Activated CD8-positive, alpha-beta T cell treated with anti-CD3 and anti-CD28 coated beads, Interleukin-2, amount 10 ng/mL, durations not matched to agents 7 days and 5 days (primary cell): Measurements from ENCODE around the gene TNFAIP3. TPM values are rescaled to one million over a fixed set of nuclear protein-coding genes. Genes with fewer than 3 reads are reported as not detected.

Source experiments
- ATAC-seq: fragments of 150-1000 bp; cut with Tn5 transposase; one replicate; pipeline ENCODE4 v1.10.0; 2021; ENCODE audit warnings: moderate library complexity
- CTCF ChIA-PET: fragments of 350-600 bp; sonication (Branson Sonifier 250); formaldehyde crosslinking; loops from one replicate; lab custom pipeline; 2021; ENCODE audit warnings: antibody characterized with exemption; lab: Charles Lee
- POLR2A ChIA-PET: fragments of 350-600 bp; sonication (Branson Sonifier 250); formaldehyde crosslinking; loops from one replicate; lab custom pipeline; 2021; ENCODE audit warnings: antibody characterized with exemption; lab: Charles Lee
- DNase-seq: peaks from one replicate; pipeline ENCODE4 v3.0.0-alpha.2; 2020
- H3K27ac Mint-ChIP-seq: one replicate; pipeline ENCODE4 v1.8.0; 2021; ENCODE audit warnings: mild to moderate bottlenecking, mixed read lengths
- H3K27me3 Mint-ChIP-seq: one replicate; pipeline ENCODE4 v1.8.0; 2021; ENCODE audit warnings: low read depth, mixed read lengths
- H3K36me3 Mint-ChIP-seq: one replicate; pipeline ENCODE4 v1.8.0; 2021; ENCODE audit warnings: low read depth, mixed read lengths
- H3K4me1 Mint-ChIP-seq: one replicate; pipeline ENCODE4 v1.8.0; 2021; ENCODE audit warnings: low read depth, mixed read lengths
- H3K4me3 Mint-ChIP-seq: one replicate; pipeline ENCODE4 v1.8.0; 2021; ENCODE audit warnings: mild to moderate bottlenecking, mixed read lengths
- H3K9me3 Mint-ChIP-seq: one replicate; pipeline ENCODE4 v1.8.0; 2022; ENCODE audit warnings: mixed read lengths; ENCODE audit not compliant: insufficient read depth
- total RNA-seq, 2 experiments: library from RNA; stranded (reverse); gene quantifications; one replicate each; pipeline ENCODE4 v1.2.3, GENCODE V29; 2021

TNFAIP3 gene
- total RNA-seq, result 10 to 100 TPM; 29.6 to 34.5 TPM

- peaks cover 32% of the 10 kb centered on the region for H3K36me3 Mint-ChIP-seq
- H3K27me3 Mint-ChIP-seq, result no peaks in the 10 kb centered on the region
- POLR2A ChIA-PET, result interaction anchor here (0.6 to 5.5 kb wide), 39 partner anchors 8 to 209 kb away, joined by 3 to 69 read pairs (median 4); no protein-coding TSS in a partner anchor
- H3K4me3 Mint-ChIP-seq, result peak within 1 kb of the TSS; percentile 94
- H3K4me1 Mint-ChIP-seq, result peaks cover 59% of the 10 kb centered on the region
- H3K27ac Mint-ChIP-seq, result peak within 1 kb of the TSS; percentile 92
- CTCF ChIA-PET, result interaction anchor here (0.6 to 18.3 kb wide), 40 partner anchors 9 to 208 kb away, joined by 3 to 555 read pairs (median 6); no protein-coding TSS in a partner anchor
- ATAC-seq (peak; percentile 82), DNase-seq (peak; percentile 94)
- H3K9me3 Mint-ChIP-seq, result no peaks in the 10 kb centered on the region
Measured at GRCh38 chr6:137866914-137867684, at the start of gene TNFAIP3. Gene TNFAIP3 (plus strand): TSS chr6:137867259. CDS start chr6:137871228, 3,969 bp downstream.

- ChIA-PET POLR2A (interaction anchor here (0.8 to 3.2 kb wide), 4 partner anchors 10 to 111 kb away, joined by 3 to 15 read pairs (median 6); partner anchors contain the start of gene TNFAIP3), CTCF (interaction anchor here (0.9 to 2.0 kb wide), 4 partner anchors 10 to 110 kb away, joined by 3 to 7 read pairs (median 4); no protein-coding TSS in a partner anchor)
- no peak overlapping the region for H3K4me3 Mint-ChIP-seq
- H3K4me1 Mint-ChIP-seq, result peaks cover 64% of the 10 kb centered on the region
- no peaks in the 10 kb centered on the region for H3K9me3 Mint-ChIP-seq
- no peak overlapping the region for H3K27ac Mint-ChIP-seq
- H3K27me3 Mint-ChIP-seq, result no peaks in the 10 kb centered on the region
- H3K36me3 Mint-ChIP-seq, result no peaks in the 10 kb centered on the region
- DNase-seq (no peak), ATAC-seq (no peak)
Measured at GRCh38 chr6:137818440-137818839, 48.6 kb upstream of the TNFAIP3 start.

GRCh38 chr6:137819740-137820139 is 47.3 kb upstream of the TNFAIP3 start:
- ATAC-seq (peak; percentile 52), DNase-seq (peak; percentile 53)
- H3K4me3 Mint-ChIP-seq, result peak overlapping the region; percentile 6
- peak overlapping the region; percentile 85 for H3K27ac Mint-ChIP-seq
- H3K4me1 Mint-ChIP-seq, result peaks cover 77% of the 10 kb centered on the region
- H3K36me3 Mint-ChIP-seq, result no peaks in the 10 kb centered on the region
- no peaks in the 10 kb centered on the region for H3K27me3 Mint-ChIP-seq
- POLR2A ChIA-PET, result interaction anchor here (0.9 to 3.2 kb wide), 4 partner anchors 8 to 111 kb away, joined by 3 to 15 read pairs (median 6); partner anchors contain the start of gene TNFAIP3
- CTCF ChIA-PET, result interaction anchor here (0.7 to 2.0 kb wide), 9 partner anchors 16 to 121 kb away, joined by 3 to 10 read pairs (median 4); partner anchors contain the start of gene TNFAIP3
- H3K9me3 Mint-ChIP-seq, result no peaks in the 10 kb centered on the region

- Mint-ChIP-seq H3K27me3 (no peaks in the 10 kb centered on the region), H3K4me3 (no peak overlapping the region), H3K4me1 (peaks cover 82% of the 10 kb centered on the region), H3K36me3 (no peaks in the 10 kb centered on the region), H3K27ac (peak overlapping the region; percentile 85), H3K9me3 (no peaks in the 10 kb centered on the region)
- POLR2A ChIA-PET, result interaction anchor here (0.6 to 3.2 kb wide), 5 partner anchors 8 to 151 kb away, joined by 3 to 15 read pairs (median 3); partner anchors contain the start of gene TNFAIP3
- ATAC-seq, result no peak
- DNase-seq, result no peak
- CTCF ChIA-PET, result interaction anchor here (0.9 to 2.0 kb wide), 9 partner anchors 16 to 121 kb away, joined by 3 to 10 read pairs (median 4); partner anchors contain the start of gene TNFAIP3
Measured at GRCh38 chr6:137820425-137820824, 46.6 kb upstream of the TNFAIP3 start.

- POLR2A ChIA-PET, result interaction anchor here (0.6 to 3.2 kb wide), 2 partner anchors 46 to 151 kb away, joined by 3 to 15 read pairs; partner anchors contain the start of gene TNFAIP3
- Mint-ChIP-seq H3K4me1 (peaks cover 84% of the 10 kb centered on the region), H3K36me3 (no peaks in the 10 kb centered on the region)
Measured at GRCh38 chr6:137820952-137821351, 46.1 kb upstream of the TNFAIP3 start.

GRCh38 chr6:137821491-137821890 is 45.6 kb upstream of the TNFAIP3 start:
- ChIA-PET CTCF (interaction anchor here (1.1 to 2.0 kb wide), 2 partner anchors 28 to 46 kb away, joined by 3 to 9 read pairs; partner anchors contain the start of gene TNFAIP3), POLR2A (no interaction called here)
- H3K4me3 Mint-ChIP-seq, result no peak overlapping the region
- H3K4me1 Mint-ChIP-seq, result peaks cover 79% of the 10 kb centered on the region
- no peaks in the 10 kb centered on the region for H3K27me3 Mint-ChIP-seq
- no peaks in the 10 kb centered on the region for H3K36me3 Mint-ChIP-seq
- DNase-seq (no peak), ATAC-seq (no peak)
- no peaks in the 10 kb centered on the region for H3K9me3 Mint-ChIP-seq
- no peak overlapping the region for H3K27ac Mint-ChIP-seq

More at GRCh38 chr6:137820952-137821351, 46.1 kb upstream of the TNFAIP3 start:
- ATAC-seq (no peak), DNase-seq (no peak)
- H3K9me3 Mint-ChIP-seq, result no peaks in the 10 kb centered on the region
- CTCF ChIA-PET, result interaction anchor here (1.1 to 2.0 kb wide), 6 partner anchors 17 to 122 kb away, joined by 3 to 10 read pairs (median 4); partner anchors contain the start of gene TNFAIP3
- no peaks in the 10 kb centered on the region for H3K27me3 Mint-ChIP-seq
- no peak overlapping the region for H3K4me3 Mint-ChIP-seq
- H3K27ac Mint-ChIP-seq, result no peak overlapping the region

- peak; percentile 74 for ATAC-seq
- no peaks in the 10 kb centered on the region for H3K36me3 Mint-ChIP-seq
- H3K9me3 Mint-ChIP-seq, result no peaks in the 10 kb centered on the region
- POLR2A ChIA-PET, result interaction anchor here (0.6 to 4.0 kb wide), 10 partner anchors 8 to 119 kb away, joined by 3 to 36 read pairs (median 3); partner anchors contain the start of gene TNFAIP3
- peak overlapping the region; percentile 70 for H3K4me3 Mint-ChIP-seq
- H3K27me3 Mint-ChIP-seq, result no peaks in the 10 kb centered on the region
- DNase-seq, result peak; percentile 75
- peak overlapping the region; percentile 97 for H3K27ac Mint-ChIP-seq
- CTCF ChIA-PET, result interaction anchor here (0.7 to 4.6 kb wide), 9 partner anchors 12 to 120 kb away, joined by 3 to 38 read pairs (median 5); partner anchors contain the start of gene TNFAIP3
- H3K4me1 Mint-ChIP-seq, result peaks cover 82% of the 10 kb centered on the region
Measured at GRCh38 chr6:137823826-137824555, 43.1 kb upstream of the TNFAIP3 start.

GRCh38 chr6:137824556-137824879 is 42.5 kb upstream of the TNFAIP3 start:
- no peaks in the 10 kb centered on the region for H3K27me3 Mint-ChIP-seq
- no peak for DNase-seq
- H3K9me3 Mint-ChIP-seq, result no peaks in the 10 kb centered on the region
- ChIA-PET CTCF (interaction anchor here (1.0 to 4.6 kb wide), 10 partner anchors 8 to 151 kb away, joined by 3 to 38 read pairs (median 5); partner anchors contain the start of gene TNFAIP3), POLR2A (interaction anchor here (0.6 to 4.0 kb wide), 8 partner anchors 8 to 116 kb away, joined by 3 to 36 read pairs (median 7); partner anchors contain the start of gene TNFAIP3)
- peak overlapping the region; percentile 70 for H3K4me3 Mint-ChIP-seq
- H3K4me1 Mint-ChIP-seq, result peaks cover 85% of the 10 kb centered on the region
- no peaks in the 10 kb centered on the region for H3K36me3 Mint-ChIP-seq
- no peak for ATAC-seq
- H3K27ac Mint-ChIP-seq, result peak overlapping the region; percentile 97

- no peaks in the 10 kb centered on the region for H3K9me3 Mint-ChIP-seq
- ChIA-PET POLR2A (interaction anchor here (0.9 to 4.0 kb wide), 6 partner anchors 15 to 109 kb away, joined by 3 to 36 read pairs (median 12); partner anchors contain the start of gene TNFAIP3), CTCF (interaction anchor here (0.6 to 4.6 kb wide), 11 partner anchors 8 to 150 kb away, joined by 3 to 38 read pairs (median 5); partner anchors contain the start of gene TNFAIP3)
- no peak for DNase-seq
- ATAC-seq, result no peak
- H3K4me1 Mint-ChIP-seq, result peaks cover 85% of the 10 kb centered on the region
- no peaks in the 10 kb centered on the region for H3K27me3 Mint-ChIP-seq
- H3K36me3 Mint-ChIP-seq, result no peaks in the 10 kb centered on the region
- peak overlapping the region; percentile 68 for H3K27ac Mint-ChIP-seq
- H3K4me3 Mint-ChIP-seq, result peak overlapping the region; percentile 70
Measured at GRCh38 chr6:137824896-137825295, 42.2 kb upstream of the TNFAIP3 start.

- H3K36me3 Mint-ChIP-seq, result peaks cover 2% of the 10 kb centered on the region
- H3K4me1 Mint-ChIP-seq, result peaks cover 75% of the 10 kb centered on the region
- ATAC-seq (no peak), DNase-seq (peak; percentile 18)
- no peaks in the 10 kb centered on the region for H3K27me3 Mint-ChIP-seq
- H3K27ac Mint-ChIP-seq, result peak overlapping the region; percentile 82
- no peaks in the 10 kb centered on the region for H3K9me3 Mint-ChIP-seq
- POLR2A ChIA-PET, result interaction anchor here (0.8 to 3.1 kb wide), 7 partner anchors 7 to 40 kb away, joined by 3 to 18 read pairs (median 6); partner anchors contain the start of gene TNFAIP3
- H3K4me3 Mint-ChIP-seq, result no peak overlapping the region
- CTCF ChIA-PET, result interaction anchor here (0.8 to 5.9 kb wide), 9 partner anchors 10 to 125 kb away, joined by 3 to 57 read pairs (median 7); partner anchors contain the start of gene TNFAIP3
Measured at GRCh38 chr6:137827411-137827940, 39.6 kb upstream of the TNFAIP3 start.
